Breast epithelium (tissue), 4 donors: Measurements from ENCODE around the gene CSF3. TPM values are rescaled to one million over a fixed set of nuclear protein-coding genes. Genes with fewer than 3 reads are reported as not detected.

Source experiments
- DNase-seq, 2 donors: peaks; one replicate each; pipeline ENCODE4 v3.0.0-alpha.2; 2019; ENCODE audit warnings: low spot score in 2 of 2
- H3K27ac ChIP-seq, 2 donors: fragments of 200-600 bp; sonication (generic) in 1 of 2; one replicate each; pipeline ENCODE4 v1.5.1; 2016 to 2019; ENCODE audit warnings: mild to moderate bottlenecking in 1 of 2
- H3K27me3 ChIP-seq, 2 donors: fragments of 200-600 bp; sonication (generic) in 1 of 2; one replicate each; pipeline versions ENCODE4 v1.5.1 to v1.6.0; 2017 to 2019; ENCODE audit warnings: control low read depth in 1 of 2, mild to moderate bottlenecking in 1 of 2
- H3K36me3 ChIP-seq: fragments of 200-600 bp; one replicate; pipeline ENCODE4 v1.5.1; 2019
- H3K4me1 ChIP-seq, 2 donors: fragments of 200-600 bp; sonication (generic); one replicate each; pipeline ENCODE4 v1.5.1; 2016 to 2019; ENCODE audit warnings: control low read depth in 1 of 2
- H3K4me3 ChIP-seq, 3 donors: fragments of 200-600 bp; sonication (generic); 1 replicate in 2 of 3; 2 replicates in 1 of 3; pipeline ENCODE4 v1.5.1; 2016 to 2019; ENCODE audit warnings: mild to moderate bottlenecking in 3 of 3, moderate library complexity in 2 of 3
- H3K9me3 ChIP-seq, 2 donors: fragments of 200-600 bp; sonication (generic) in 1 of 2; one replicate each; pipeline ENCODE4 v1.5.1; 2016 to 2019; ENCODE audit warnings: control low read depth in 1 of 2
- POLR2A ChIP-seq: fragments of 450-650 bp; IDR thresholded peaks from one replicate; pipeline ENCODE4 v1.6.1; 2016; ENCODE audit warnings: antibody characterized with exemption, mild to moderate bottlenecking, moderate library complexity
- POLR2AphosphoS5 ChIP-seq, 3 donors: sonication (generic); formaldehyde crosslinking; IDR thresholded peaks; one replicate each; pipeline ENCODE4 v1.6.1; 2017; ENCODE audit warnings: antibody characterized with exemption in 3 of 3
- intact Hi-C: fragments of 100-400 bp; cut with DNase I; formaldehyde crosslinking; loops from one replicate; pipeline ENCODE4 v1.15.1; 2023; ENCODE audit warnings: low total_unique reads
- total RNA-seq, 3 donors: library from RNA; depleted of rRNA; stranded (reverse); fragments of >200 nt; gene quantifications; one replicate each; pipeline ENCODE4 v1.1.0, GENCODE V29; 2016
- TF ChIP-seq, protein P1 (sequence below), 3 donors: fragments of 450-650 bp; IDR thresholded peaks; one replicate each; pipeline ENCODE4 v1.5.1; 2016 to 2017; ENCODE audit warnings: antibody characterized with exemption in 3 of 3, mild to moderate bottlenecking in 3 of 3, moderate library complexity in 3 of 3

The CSF3 gene
- total RNA-seq, 3 donors from 2014 or later: 0.32 to 13.0 TPM; not detected in 1

DNA sequence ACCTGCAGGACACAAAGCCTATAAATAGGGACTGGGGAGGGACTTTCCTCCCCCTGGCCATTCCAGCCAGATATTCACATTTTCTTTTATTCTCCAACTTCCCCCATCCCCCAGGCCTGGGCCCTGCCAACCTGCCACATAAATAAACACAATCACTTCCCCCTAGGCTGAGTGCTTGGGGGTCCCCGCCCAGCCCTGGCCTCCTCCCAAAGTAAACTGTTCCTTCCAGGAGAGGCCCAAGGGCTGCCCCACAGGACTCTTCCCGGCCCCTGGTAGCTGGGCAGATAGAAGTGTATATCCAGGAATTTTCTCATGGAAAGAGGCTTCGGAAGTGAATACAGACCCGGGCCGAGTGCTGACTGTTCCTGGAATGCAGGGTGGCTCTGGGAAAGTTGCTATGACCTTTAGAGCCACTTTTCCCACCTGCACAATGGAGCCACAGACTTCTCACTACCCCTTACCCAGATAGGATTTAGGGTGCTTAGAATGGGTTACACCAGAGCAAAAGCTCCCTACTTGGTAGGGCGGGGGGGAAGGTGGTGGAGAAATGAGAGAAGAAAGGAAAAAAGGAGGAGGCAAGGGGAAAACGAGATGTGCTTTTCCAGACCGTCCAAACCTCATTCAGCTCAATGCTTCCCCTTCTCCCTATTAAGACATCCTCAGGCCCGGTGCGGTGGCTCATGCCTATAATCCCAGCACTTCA, 8.5 kb downstream of the CSF3 start:
- no peak for TF ChIP-seq POLR2A
- TF ChIP-seq POLR2AphosphoS5 (IDR thresholded peaks at IDR 0.05): peak in 1 of 3 donors; percentile 61
- no peaks in the 10 kb centered on the region for H3K36me3 ChIP-seq
- DNase-seq: no peak
- no peaks in the 10 kb centered on the region for H3K9me3 ChIP-seq
- H3K4me3 ChIP-seq: no peak overlapping the region
- no peaks in the 10 kb centered on the region for H3K27me3 ChIP-seq
- intact Hi-C loops: no loop called here
- peak overlapping the region; percentile 33 to 40 for H3K27ac ChIP-seq
- H3K4me1 ChIP-seq: peaks cover 19 to 54% of the 10 kb centered on the region in 2 donors

DNA sequence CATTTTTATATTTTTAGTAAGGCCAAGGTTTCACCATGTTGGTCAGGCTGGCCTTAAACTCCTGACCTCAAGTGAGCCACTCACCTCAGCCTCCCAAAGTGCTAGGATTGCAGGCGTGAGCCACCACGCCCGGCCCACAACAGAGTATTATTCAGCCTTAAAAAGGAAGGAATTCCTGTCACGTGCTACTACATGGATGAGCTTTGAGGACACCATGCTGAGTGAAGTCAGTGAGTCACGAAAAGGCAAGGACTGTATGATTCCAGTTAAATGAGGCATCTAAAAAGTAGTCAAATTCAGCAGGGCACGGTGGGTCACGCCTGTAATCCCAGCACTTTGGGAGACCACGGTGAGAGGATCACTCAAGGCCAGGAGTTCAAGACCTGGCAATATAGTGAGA, 9.7 kb downstream of the CSF3 start:
- Histone ChIP-seq H3K27ac (peak overlapping the region; percentile 81 to 92), H3K27me3 (no peaks in the 10 kb centered on the region), H3K9me3 (no peaks in the 10 kb centered on the region), H3K4me3 (no peak overlapping the region), H3K36me3 (no peaks in the 10 kb centered on the region), H3K4me1 (peaks cover 11 to 47% of the 10 kb centered on the region in 2 donors)
- TF ChIP-seq, protein P1, sequence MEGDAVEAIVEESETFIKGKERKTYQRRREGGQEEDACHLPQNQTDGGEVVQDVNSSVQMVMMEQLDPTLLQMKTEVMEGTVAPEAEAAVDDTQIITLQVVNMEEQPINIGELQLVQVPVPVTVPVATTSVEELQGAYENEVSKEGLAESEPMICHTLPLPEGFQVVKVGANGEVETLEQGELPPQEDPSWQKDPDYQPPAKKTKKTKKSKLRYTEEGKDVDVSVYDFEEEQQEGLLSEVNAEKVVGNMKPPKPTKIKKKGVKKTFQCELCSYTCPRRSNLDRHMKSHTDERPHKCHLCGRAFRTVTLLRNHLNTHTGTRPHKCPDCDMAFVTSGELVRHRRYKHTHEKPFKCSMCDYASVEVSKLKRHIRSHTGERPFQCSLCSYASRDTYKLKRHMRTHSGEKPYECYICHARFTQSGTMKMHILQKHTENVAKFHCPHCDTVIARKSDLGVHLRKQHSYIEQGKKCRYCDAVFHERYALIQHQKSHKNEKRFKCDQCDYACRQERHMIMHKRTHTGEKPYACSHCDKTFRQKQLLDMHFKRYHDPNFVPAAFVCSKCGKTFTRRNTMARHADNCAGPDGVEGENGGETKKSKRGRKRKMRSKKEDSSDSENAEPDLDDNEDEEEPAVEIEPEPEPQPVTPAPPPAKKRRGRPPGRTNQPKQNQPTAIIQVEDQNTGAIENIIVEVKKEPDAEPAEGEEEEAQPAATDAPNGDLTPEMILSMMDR (IDR thresholded peaks at IDR 0.05): no peak
- TF ChIP-seq POLR2A (no peak), POLR2AphosphoS5 (IDR thresholded peaks at IDR 0.05) (no peak)
- intact Hi-C loops: no loop called here
- no peak for DNase-seq

DNA sequence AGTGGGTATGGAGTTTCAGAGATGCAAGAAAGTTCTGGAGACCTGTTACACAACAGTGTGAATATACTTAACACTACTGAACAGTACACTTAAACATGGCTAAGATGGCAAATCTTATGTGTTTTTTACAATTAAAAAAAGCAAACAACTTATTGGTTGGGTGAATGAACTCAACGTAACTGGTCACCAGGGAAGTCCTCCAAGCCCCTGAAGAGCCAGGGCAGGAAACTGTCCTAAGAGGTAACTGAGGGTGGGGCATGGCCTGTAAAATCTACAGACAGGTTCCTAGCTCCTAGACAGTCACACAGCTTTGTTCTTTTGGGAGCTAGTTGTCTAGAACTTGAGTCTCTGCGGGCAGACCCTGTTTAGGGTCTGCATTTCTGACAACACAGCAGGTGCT, 10.3 kb downstream of the CSF3 start:
- Histone ChIP-seq H3K36me3 (no peaks in the 10 kb centered on the region), H3K4me3 (no peak overlapping the region), H3K27ac (peak overlapping the region; percentile 81 to 92), H3K4me1 (peaks cover 11 to 47% of the 10 kb centered on the region in 2 donors), H3K9me3 (no peaks in the 10 kb centered on the region), H3K27me3 (no peaks in the 10 kb centered on the region)
- intact Hi-C loops: no loop called here
- no peak for TF ChIP-seq POLR2A
- DNase-seq: no peak

DNA sequence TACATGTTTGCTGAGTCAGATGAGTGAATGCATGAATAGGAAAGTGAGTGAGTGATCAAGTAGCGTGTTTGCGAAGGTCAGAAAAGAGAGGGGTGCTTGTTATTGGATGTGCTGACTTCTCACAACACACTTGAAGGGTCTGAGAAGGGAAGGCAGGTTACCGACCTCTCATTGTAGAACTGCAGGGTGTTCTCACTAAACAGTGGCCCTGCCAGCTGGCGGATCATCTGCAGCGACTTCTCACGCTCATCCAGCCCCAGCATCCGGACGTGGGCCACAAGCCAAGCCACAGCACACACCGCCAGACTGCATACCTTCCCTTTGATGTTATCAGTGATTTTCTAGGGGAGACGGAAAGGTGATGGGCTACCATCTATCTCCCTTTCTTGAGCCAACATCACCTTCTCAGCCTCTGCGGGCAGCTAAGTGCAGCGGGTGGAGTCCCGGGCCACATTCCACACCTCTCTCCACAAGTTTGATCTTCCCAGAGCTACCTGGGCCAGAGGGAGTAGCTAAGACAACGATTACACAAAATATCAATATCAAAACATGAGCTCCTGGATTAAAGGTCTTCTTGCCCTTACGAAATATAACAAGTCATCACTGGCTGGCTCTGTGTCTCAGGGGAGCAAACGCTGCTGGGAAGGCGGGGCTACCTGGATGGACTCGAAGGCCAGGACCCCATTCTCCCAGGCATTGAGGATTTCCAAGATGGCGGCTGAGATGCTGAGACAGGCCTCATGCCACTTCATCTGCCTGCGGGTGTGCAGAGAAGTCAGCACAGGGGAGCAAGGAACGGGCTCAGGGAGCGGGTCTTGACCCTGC, 11.0 kb downstream of the CSF3 start:
- peak overlapping the region; percentile 81 to 92 for H3K27ac ChIP-seq
- peaks cover 11 to 43% of the 10 kb centered on the region in 2 donors for H3K4me1 ChIP-seq
- intact Hi-C loops: no loop called here
- H3K9me3 ChIP-seq: no peaks in the 10 kb centered on the region
- H3K4me3 ChIP-seq: peak overlapping the region in 1 of 3 donors; percentile 19
- no peaks in the 10 kb centered on the region for H3K27me3 ChIP-seq
- no peaks in the 10 kb centered on the region for H3K36me3 ChIP-seq
- TF ChIP-seq, protein P1 (IDR thresholded peaks at IDR 0.05): no peak
- TF ChIP-seq POLR2AphosphoS5 (IDR thresholded peaks at IDR 0.05) (no peak), POLR2A (no peak)
- peak in 1 of 2 donors; percentile 71 for DNase-seq

DNA sequence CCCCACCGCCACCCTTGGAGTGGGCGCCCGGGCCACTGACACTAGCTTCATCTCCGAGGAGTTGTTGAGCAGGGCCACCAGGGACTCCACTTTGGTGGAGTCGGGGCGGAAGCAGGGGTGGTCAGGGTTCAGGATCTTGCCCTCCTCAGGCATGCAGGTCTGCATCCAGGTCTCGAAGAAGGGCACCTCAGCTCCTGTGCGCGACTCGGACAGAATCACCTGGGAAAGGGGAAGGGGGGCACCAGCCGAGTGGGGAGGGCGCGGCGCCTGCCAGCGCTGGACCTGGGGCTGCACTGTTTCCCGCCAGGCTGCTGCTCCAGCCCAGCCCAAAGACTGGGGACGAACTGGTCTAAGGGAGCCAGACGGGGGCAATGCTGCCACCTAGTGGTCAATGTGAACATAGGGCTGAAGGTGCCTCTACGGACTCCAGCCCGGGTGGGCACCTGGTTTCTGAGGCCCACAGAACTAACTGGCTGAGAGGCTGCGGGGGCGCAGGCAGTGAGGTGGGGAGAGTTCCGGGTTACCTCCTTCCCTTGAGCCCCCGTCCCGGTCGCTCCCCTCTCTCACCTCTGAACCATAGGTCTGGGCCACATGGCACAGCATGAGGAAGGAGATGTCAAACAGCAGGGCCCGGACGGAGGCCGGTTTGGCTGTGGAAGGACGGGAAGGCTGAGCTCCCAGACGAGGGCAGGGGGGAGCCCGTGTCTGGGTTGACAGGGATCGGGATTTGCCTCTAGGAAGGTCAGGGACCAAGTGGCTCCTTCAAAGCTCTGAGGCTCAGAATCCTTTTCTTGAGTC, 11.8 kb downstream of the CSF3 start:
- TF ChIP-seq POLR2AphosphoS5 (IDR thresholded peaks at IDR 0.05): peak in 2 of 3 donors; percentile 23 to 49
- TF ChIP-seq POLR2A: no peak
- TF ChIP-seq, protein P1 (IDR thresholded peaks at IDR 0.05): peak; percentile 79 to 92 (median 87)
- Histone ChIP-seq H3K27me3 (no peaks in the 10 kb centered on the region), H3K9me3 (no peaks in the 10 kb centered on the region), H3K27ac (peak overlapping the region; percentile 81 to 92), H3K36me3 (no peaks in the 10 kb centered on the region), H3K4me1 (peaks cover 11 to 37% of the 10 kb centered on the region in 2 donors), H3K4me3 (peak overlapping the region in 1 of 3 donors; percentile 19)
- intact Hi-C loops: no loop called here
- peak; percentile 78 to 85 for DNase-seq
